Astrocyte of the spinal cord (primary cell): ENCODE measurements around the gene ACAP3.

Experiments
- DNase-seq: peaks from one replicate; pipeline ENCODE4 v3.0.0; 2011; ENCODE audit warnings: low read depth, low spot score
- H3K4me3 ChIP-seq: 2 replicates; pipeline ENCODE4 v1.5.1; 2011; ENCODE audit warnings: low read depth, mild to moderate bottlenecking, low read length, moderate library complexity
- in situ Hi-C: cut with HindIII; loops from 2 replicates; pipeline ENCODE4 v1.10.0; 2017; ENCODE audit warnings: low sequenced_read_pairs
- TF ChIP-seq, protein P1 (sequence below): IDR thresholded peaks from 2 replicates; pipeline ENCODE4 v1.5.1; 2012; ENCODE audit warnings: low read depth, mild to moderate bottlenecking, low read length, inconsistent platforms

ACAP3 gene

DNA sequence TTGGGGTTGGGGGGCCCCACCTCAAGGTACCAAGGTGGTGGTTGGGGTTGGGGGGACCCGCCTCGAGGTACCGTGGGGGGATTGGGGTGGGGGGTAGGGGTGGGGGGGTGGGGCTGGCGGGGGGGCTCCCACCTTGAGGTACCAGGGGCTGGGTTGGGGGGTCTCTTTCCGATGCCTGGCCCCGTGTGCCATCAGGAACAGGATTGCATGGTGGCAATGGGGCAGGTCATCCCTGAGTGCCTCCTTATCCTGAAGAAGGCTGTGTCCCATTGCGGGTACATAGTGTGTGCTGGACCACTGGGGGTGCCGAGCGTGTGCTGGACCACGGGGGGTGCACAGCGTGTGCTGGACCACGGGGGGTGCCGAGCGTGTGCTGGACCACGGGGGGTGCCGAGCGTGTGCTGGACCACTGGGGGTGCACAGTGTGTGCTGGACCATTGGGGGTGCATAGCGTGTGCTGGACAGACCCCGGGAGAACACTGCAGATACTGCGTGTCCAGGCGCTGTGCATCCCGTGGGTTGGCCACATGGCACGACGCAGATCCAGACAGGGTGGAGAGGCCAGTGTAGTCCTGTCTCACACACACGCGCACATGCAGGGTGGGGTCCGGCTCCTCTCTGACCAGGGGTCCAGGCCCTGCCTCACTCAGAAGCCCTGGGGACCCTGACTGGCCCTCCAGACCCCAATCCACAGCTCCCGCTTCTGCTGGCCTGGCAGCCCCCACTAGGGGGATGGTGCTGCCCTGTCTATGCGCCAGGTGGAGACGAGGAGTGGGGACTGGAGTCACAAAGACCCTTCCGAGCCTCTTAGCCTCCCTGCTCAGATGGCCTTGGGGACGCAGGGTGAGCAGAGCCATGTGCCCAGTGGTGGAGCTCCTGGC, 23.3 kb downstream of the ACAP3 start:
- DNase-seq, result no peak
- in situ Hi-C loops, result no loop called here
- H3K4me3 ChIP-seq, result no peak overlapping the region
- TF ChIP-seq, protein P1, sequence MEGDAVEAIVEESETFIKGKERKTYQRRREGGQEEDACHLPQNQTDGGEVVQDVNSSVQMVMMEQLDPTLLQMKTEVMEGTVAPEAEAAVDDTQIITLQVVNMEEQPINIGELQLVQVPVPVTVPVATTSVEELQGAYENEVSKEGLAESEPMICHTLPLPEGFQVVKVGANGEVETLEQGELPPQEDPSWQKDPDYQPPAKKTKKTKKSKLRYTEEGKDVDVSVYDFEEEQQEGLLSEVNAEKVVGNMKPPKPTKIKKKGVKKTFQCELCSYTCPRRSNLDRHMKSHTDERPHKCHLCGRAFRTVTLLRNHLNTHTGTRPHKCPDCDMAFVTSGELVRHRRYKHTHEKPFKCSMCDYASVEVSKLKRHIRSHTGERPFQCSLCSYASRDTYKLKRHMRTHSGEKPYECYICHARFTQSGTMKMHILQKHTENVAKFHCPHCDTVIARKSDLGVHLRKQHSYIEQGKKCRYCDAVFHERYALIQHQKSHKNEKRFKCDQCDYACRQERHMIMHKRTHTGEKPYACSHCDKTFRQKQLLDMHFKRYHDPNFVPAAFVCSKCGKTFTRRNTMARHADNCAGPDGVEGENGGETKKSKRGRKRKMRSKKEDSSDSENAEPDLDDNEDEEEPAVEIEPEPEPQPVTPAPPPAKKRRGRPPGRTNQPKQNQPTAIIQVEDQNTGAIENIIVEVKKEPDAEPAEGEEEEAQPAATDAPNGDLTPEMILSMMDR, result no peak

- DNase-seq, result no peak
- TF ChIP-seq, protein P1, result peak; percentile 3
- in situ Hi-C loops, result no loop called here
- H3K4me3 ChIP-seq, result no peak overlapping the region
Observed at GRCh38 chr1:1283821-1284220, 23.9 kb downstream of the ACAP3 start.

- H3K4me3 ChIP-seq, result no peak overlapping the region
- in situ Hi-C loops, result no loop called here
- no peak for DNase-seq
- TF ChIP-seq, protein P1, result no peak
Observed at GRCh38 chr1:1282998-1283397, 24.7 kb downstream of the ACAP3 start.

DNA sequence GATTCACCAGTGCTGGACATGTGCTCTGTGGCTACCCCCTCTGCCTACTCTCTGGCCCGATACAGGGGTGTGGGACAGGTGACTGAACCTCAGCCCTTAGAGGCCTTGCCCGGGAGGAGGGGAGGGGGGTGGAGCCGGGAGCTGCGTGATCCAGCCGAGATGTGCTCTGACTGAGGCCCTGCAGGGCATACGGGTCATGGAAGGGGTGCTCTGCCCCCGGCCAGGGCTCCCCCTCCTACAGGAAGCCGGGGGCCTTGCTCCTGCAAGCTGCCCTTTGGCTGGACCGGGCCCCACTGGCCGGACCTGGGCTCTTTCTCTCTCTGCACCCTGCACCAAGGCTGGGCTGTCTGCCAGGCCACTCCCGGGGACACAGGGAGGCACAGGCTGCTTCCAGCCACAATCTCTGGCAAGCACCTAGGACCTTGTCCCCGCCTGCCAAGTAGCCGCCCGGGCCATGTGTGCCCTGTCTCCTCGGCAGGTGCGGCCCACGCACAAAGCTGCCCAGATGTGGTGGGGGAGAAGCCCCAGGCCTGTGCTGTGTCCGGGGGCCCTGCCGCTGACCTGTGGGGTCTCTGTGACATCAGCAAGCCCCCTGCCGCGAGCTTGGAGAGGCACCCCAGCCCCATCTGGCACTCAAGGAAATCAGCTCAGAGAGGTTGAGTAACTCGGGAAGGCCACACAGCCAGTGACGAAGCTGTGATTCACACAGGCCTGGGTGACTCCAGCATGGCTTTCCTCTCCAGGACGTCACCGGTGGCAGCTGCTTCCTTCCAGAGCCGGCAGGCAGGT, 26.0 kb downstream of the ACAP3 start:
- no peak overlapping the region for H3K4me3 ChIP-seq
- TF ChIP-seq, protein P1, result no peak
- in situ Hi-C loops, result no loop called here
- no peak for DNase-seq

- in situ Hi-C loops, result no loop called here
- DNase-seq, result no peak
- TF ChIP-seq, protein P1, result no peak
Observed at GRCh38 chr1:1280782-1281481, 26.8 kb downstream of the ACAP3 start.

GRCh38 chr1:1279028-1279427, 28.7 kb downstream of the ACAP3 start:
- DNase-seq, result no peak
- in situ Hi-C loops, result no loop called here
- no peak overlapping the region for H3K4me3 ChIP-seq
- TF ChIP-seq, protein P1, result no peak

More at GRCh38 chr1:1280782-1281481, 26.8 kb downstream of the ACAP3 start:
- H3K4me3 ChIP-seq, result no peak overlapping the region
